Endometrium (tissue), 2 donors: ENCODE data around the gene SLC1A2.

Source experiments
- FAIRE-seq: peaks from 2 replicates; lab custom pipeline; 2012; peaks lifted over from hg19 to GRCh38; lab: Jason Lieb, UNC
- donor health status: control.
- donor health status: control.

The SLC1A2 gene

GRCh38 chr11:35302398-35302797 is 117.0 kb downstream of the SLC1A2 start:
- FAIRE-seq = no peak

DNA sequence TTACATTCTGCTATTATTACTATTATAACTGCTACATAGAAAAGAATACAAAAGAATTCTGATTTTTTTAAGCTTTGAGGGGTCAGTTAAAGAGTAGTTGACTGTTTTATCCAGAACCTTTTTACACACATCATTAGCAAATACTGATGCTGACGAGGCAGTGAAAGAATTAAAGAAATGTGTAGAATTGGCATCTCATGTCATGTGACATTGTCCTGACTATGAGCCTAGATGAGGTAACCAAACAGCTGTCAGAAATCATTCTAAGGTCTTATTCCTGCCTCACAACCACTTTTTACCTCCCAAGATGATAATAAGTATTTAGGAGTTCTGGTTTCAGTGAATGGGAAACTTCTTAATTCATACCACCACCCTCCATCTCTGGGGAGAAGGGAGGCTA is 121.0 kb downstream of the SLC1A2 start:
- FAIRE-seq = no peak

DNA sequence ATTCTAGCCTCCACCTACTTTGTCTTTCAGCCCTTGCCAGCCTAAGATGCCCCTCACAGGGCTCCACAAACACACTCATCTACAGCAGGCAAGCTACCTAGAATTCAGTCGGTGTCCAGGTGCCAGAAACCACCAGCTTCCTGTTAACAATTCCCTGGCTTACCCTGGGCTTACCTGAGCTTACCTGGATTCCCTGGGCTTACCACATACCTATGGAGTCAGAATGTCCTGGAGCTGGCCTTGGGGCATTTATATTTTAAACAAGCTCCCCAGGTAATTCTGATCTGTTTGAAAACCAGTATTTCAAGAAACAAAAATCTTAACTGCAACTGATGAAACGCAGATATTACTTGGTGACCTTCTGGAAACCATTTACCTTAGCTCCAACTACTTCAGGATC is 123.6 kb downstream of the SLC1A2 start:
- FAIRE-seq = no peak

DNA sequence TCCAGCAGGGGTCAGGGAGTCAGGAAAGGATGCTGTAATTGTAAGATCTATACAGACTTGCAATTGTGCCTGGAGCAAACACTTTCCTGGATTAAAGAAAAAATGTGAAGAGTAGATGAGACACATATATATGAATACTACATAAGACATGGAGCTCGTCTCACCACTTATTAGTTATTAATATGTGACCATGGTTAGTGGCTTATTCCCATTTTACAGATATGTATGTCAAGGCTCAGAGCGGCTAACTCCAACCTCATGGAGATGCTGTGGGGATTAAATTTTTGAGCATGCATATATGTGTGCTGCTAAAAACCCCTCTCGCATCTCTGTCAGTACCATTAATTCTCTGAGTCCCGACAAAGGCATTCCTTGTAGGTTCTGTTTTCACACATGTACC is 125.7 kb downstream of the SLC1A2 start:
- FAIRE-seq = no peak

GRCh38 chr11:35293035-35293434 is 126.3 kb downstream of the SLC1A2 start:
- FAIRE-seq = no peak

GRCh38 chr11:35292279-35292678 is 127.1 kb downstream of the SLC1A2 start:
- FAIRE-seq = no peak

- FAIRE-seq = no peak
Measured at GRCh38 chr11:35290876-35291275, 128.5 kb downstream of the SLC1A2 start.

- no peak for FAIRE-seq
Measured at GRCh38 chr11:35289821-35290220, 129.5 kb downstream of the SLC1A2 start.

- no peak for FAIRE-seq
Measured at GRCh38 chr11:35288817-35289541, 130.4 kb downstream of the SLC1A2 start.

GRCh38 chr11:35288309-35288708 is 131.0 kb downstream of the SLC1A2 start:
- no peak for FAIRE-seq

DNA sequence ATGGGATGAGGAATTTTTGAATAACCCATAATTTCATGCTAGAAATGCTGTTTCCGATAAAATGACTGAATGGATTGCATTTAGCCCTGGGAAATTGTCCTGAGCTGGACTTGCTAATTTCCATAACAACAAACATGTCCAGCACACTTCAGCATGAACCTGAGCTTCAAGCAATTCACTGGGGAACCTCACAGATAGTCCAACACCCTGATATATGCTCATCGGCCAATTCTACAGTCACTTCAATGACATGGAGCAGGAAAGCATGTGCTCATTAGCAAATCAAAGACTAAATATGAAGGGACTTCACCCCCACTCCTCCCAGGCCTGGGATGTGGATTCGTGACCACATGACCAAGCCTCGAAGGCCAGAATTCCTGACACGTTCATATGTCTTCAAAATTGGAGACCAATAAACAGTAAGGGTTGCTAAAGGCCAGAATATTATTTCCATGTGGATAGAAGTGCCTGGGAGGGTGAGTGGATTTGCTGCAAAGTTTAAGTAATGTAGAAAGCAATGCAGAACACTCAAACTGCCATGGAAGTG is 131.9 kb downstream of the SLC1A2 start:
- FAIRE-seq = no peak

DNA sequence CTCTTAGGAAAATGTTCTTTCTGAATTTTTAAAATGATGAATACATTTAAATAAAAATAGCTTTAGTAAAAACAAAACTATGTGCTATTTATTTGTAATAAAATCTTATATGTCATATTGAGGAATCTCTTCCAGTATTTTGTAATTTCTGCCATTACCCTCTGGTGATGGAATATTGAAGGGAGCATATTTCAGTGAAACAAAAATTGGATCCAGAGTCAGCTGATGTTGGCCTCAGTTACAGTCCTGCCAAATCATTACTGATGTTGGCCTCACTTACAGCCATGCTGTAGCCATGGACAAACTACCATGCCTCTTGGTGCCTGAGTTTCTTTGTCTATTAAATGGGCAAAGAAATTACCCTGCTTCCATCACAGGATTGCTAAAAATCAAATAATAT is 133.2 kb downstream of the SLC1A2 start:
- FAIRE-seq = no peak

- no peak for FAIRE-seq
Measured at GRCh38 chr11:35285471-35285870, 133.9 kb downstream of the SLC1A2 start.

- no peak for FAIRE-seq
Measured at GRCh38 chr11:35282221-35282882, 137.0 kb downstream of the SLC1A2 start.

- FAIRE-seq = no peak
Measured at GRCh38 chr11:35281169-35281688, 138.1 kb downstream of the SLC1A2 start.

DNA sequence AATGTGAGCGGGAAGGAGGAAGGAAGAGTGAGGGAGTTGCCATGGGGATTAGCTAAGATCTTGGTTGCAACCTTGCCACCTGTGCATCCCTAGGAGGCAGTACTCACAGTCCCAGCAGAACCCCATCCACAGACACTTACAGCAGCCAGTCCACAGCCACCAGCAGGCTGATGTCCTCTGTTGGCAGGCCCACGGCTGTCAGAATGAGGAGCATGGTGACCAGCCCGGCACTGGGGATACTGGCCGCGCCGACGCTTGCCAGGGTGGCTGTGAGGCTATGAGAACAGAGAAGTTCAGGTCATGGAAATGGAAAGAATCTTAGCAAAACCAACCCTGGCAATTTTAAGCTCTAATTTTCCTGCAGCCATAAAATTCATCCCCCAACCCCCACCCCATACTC is 138.6 kb downstream of the SLC1A2 start:
- no peak for FAIRE-seq

GRCh38 chr11:35277827-35278226 is 141.5 kb downstream of the SLC1A2 start:
- FAIRE-seq = no peak

DNA sequence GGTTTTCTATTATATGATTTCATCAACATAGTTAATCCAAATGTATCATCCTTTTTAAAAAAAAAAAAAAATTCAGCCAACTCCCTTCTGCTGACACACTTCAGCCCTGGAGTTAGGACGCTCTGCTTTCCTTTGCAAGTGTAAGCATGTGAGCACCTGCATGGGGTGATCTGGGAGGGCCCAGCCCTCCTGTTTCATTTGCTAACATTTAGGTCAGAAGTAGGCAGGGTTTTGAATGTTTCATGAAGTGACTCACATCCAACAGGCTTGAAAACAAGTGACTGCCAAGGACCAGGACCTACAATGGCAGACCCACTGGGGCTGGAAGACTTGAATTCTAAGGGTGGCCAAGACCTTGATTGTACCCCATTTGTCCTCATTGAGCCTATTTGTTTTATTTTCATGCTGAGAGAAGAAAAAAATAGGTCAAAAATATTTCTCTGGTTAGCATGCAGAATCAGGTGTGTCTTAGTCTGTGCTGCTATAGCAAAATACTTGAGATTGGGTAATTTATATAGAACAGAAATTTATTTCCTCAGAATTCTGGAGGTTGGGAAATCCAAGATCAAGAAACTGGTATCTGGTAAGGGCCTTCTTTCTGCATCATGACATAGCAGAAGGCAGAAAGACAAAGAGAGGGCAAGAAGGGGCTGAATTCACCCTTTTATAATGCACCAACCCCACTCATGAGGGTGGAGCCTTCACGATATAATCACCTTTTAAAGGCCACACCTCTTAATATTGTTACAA is 142.8 kb downstream of the SLC1A2 start:
- FAIRE-seq = no peak

- FAIRE-seq = no peak
Measured at GRCh38 chr11:35275786-35276170, 143.6 kb downstream of the SLC1A2 start.

- FAIRE-seq = no peak
Measured at GRCh38 chr11:35274909-35275785, 144.2 kb downstream of the SLC1A2 start.

- no peak for FAIRE-seq
Measured at GRCh38 chr11:35272391-35272902, 146.9 kb downstream of the SLC1A2 start.
